ENCODE results near the gene TMEM239. TPM values are rescaled to one million over a fixed set of nuclear protein-coding genes. Genes with fewer than 3 reads are reported as not detected.

The TMEM239 gene
- polyA plus RNA-seq, 1 of the 3 experiments (the other 2 are of a cell fraction), result 0.02 TPM

- H3K9ac ChIP-seq, result no peak overlapping the region
- peaks cover 0 to 20% of the 10 kb centered on the region in 2 experiments for H3K36me3 ChIP-seq (replicated peaks in 1 of 2; ENCODE audit: control insufficient read depth in 1 of 2, insufficient read depth in 2 of 2, low read length in 1 of 2)
- no peak overlapping the region for H3K4me2 ChIP-seq
- H3K9me2 ChIP-seq, result no peaks in the 10 kb centered on the region
- POLR2A ChIA-PET, result interaction anchor here (0.9 kb wide), 1 partner anchor 13 kb away, joined by 6 read pairs; no protein-coding TSS in a partner anchor
- H3K4me1 ChIP-seq (ENCODE audit: control insufficient read depth in 1 of 2, insufficient read depth in 2 of 2, low read depth in 1 of 2, low read length in 1 of 2), result peaks cover 6 to 10% of the 10 kb centered on the region in 2 experiments; a peak in 2 of 4 replicates
- no peaks in the 10 kb centered on the region for H4K20me1 ChIP-seq (ENCODE audit: insufficient read depth)
- no peak overlapping the region for H3K4me3 ChIP-seq (ENCODE audit: low read depth in 2 of 2, low read length in 1 of 2)
- DNase-seq, result no peak
- no peaks in the 10 kb centered on the region for H3K27me3 ChIP-seq (ENCODE audit: insufficient read depth)
- H3K9me3 ChIP-seq, result no peaks in the 10 kb centered on the region
- H2AFZ ChIP-seq (ENCODE audit: low read depth), result no peak overlapping the region
- peaks cover 15% of the 10 kb centered on the region for H3F3A ChIP-seq (replicated peaks; ENCODE audit: insufficient read depth)
- H3K79me2 ChIP-seq (ENCODE audit: insufficient read depth), result peaks cover 4% of the 10 kb centered on the region; the same call in 1 of the 2 replicates
- TF ChIP-seq NRF1 (IDR thresholded peaks at IDR 0.05; ENCODE audit: low read depth, low read length), result no peak
- TF ChIP-seq FOSL2 (IDR thresholded peaks at IDR 0.05; ENCODE audit: borderline replicate concordance, low read depth), result no peak
- TF ChIP-seq MXI1 (IDR thresholded peaks at IDR 0.05; ENCODE audit: low read depth, low read length), result no peak
- no peak for TF ChIP-seq GABPA (IDR thresholded peaks at IDR 0.05; ENCODE audit: low read depth)
- TF ChIP-seq TCF12 (IDR thresholded peaks at IDR 0.05), result no peak
- TF ChIP-seq CHD2 (IDR thresholded peaks at IDR 0.05; ENCODE audit: low read length, partially characterized antibody), result no peak
- no peak for TF ChIP-seq PBX3 (IDR thresholded peaks at IDR 0.05)
- TF ChIP-seq USF2 (IDR thresholded peaks at IDR 0.05; ENCODE audit: borderline replicate concordance, low read depth, low read length), result no peak
- no peak for TF ChIP-seq NFIC (IDR thresholded peaks at IDR 0.05; ENCODE audit: borderline replicate concordance)
- no peak for TF ChIP-seq CTCF (IDR thresholded peaks at IDR 0.05)
- TF ChIP-seq JUND (IDR thresholded peaks at IDR 0.05), result no peak
- no peak for TF ChIP-seq USF1 (IDR thresholded peaks at IDR 0.05; ENCODE audit: borderline replicate concordance, low read depth)
- TF ChIP-seq GATA2 (CRISPR knock-in tag; IDR thresholded peaks at IDR 0.05), result no peak
- no peak for TF ChIP-seq IRF3 (IDR thresholded peaks at IDR 0.05; ENCODE audit: low read depth, low read length)
- TF ChIP-seq REST (IDR thresholded peaks at IDR 0.05; ENCODE audit: low read depth, low read length), result no peak
- TF ChIP-seq FOXM1 (IDR thresholded peaks at IDR 0.05; ENCODE audit: low read depth), result no peak
- TF ChIP-seq RCOR1 (IDR thresholded peaks at IDR 0.05; ENCODE audit: low read length), result no peak
- no peak for TF ChIP-seq ZBTB33 (IDR thresholded peaks at IDR 0.05; ENCODE audit: borderline replicate concordance, low read depth)
- TF ChIP-seq RXRA (IDR thresholded peaks at IDR 0.05; ENCODE audit: borderline replicate concordance, low read depth), result no peak
- 96% methylated on average over 14 of the region's 14 CpGs for WGBS (ENCODE audit: low lambda C conversion rate)
- CTCF ChIA-PET, result interaction anchor here (1.1 kb wide), 1 partner anchor 9 kb away, joined by 3 read pairs; no protein-coding TSS in a partner anchor
- no peak overlapping the region for H3K27ac ChIP-seq (ENCODE audit: low read depth in 2 of 2, low read length in 1 of 2)
Observed at GRCh38 chr20:2834401-2835110, 18.4 kb downstream of the TMEM239 start.
